Right cardiac atrium (tissue), 5 donors: ENCODE results near the gene WWC1. TPM values are rescaled to one million over a fixed set of nuclear protein-coding genes. Genes with fewer than 3 reads are reported as not detected.

Experiments
- ATAC-seq, 2 donors: fragments of 200-7000 bp; cut with Tn5 transposase; one replicate each; pipeline versions ENCODE4 v1.8.0 to v1.9.1; 2020; ENCODE audit warnings: moderate library complexity in 2 of 2, mild to moderate bottlenecking in 1 of 2
- DNase-seq, 3 donors: peaks; one replicate each; pipeline ENCODE4 v3.0.0-alpha.2; 2020
- H3K27ac ChIP-seq: one replicate; pipeline ENCODE4 v1.5.1; 2013; ENCODE audit warnings: mild to moderate bottlenecking, low read length, control low read depth, moderate library complexity
- H3K27me3 ChIP-seq: one replicate; pipeline ENCODE4 v1.6.1; 2013; ENCODE audit not compliant: control insufficient read depth, insufficient read depth
- H3K4me1 ChIP-seq: one replicate; pipeline ENCODE4 v1.6.1; 2013; ENCODE audit warnings: low read length; ENCODE audit not compliant: control insufficient read depth, insufficient read depth
- H3K4me3 ChIP-seq: one replicate; pipeline ENCODE4 v1.5.1; 2013; ENCODE audit warnings: low read length, control low read depth
- H3K9me3 ChIP-seq: one replicate; pipeline ENCODE4 v1.6.1; 2013; ENCODE audit warnings: low read length; ENCODE audit not compliant: control insufficient read depth
- WGBS: extraction: QIAGEN DNeasy Blood & Tissue Kit; methylation state at CpG from one replicate; pipeline ENCODE4 v1.1.7; 2013; 5-methylcytosine and 5-hydroxymethylcytosine counted together
- intact Hi-C, 4 donors: fragments of 100-400 bp; cut with DNase I; formaldehyde crosslinking; loops; one replicate each; pipeline versions ENCODE4 v1.11.0 to v1.14.0; 2022 to 2023
- polyA plus RNA-seq: library from polyadenylated mRNA; stranded (reverse); fragments of 200-250 nt; gene quantifications from one replicate; pipeline ENCODE4 v1.2.3, GENCODE V29; 2013
- total RNA-seq, 4 donors: library from RNA; stranded (reverse); fragmentation: NEBNext Ultra II Directional; extraction: Animal tissue kit (Norgen Biotek cat#: 25700); gene quantifications; one replicate each; pipeline ENCODE4 v1.2.1, GENCODE V29; 2021
- donor health status: healthy with polysubstance abuse.
- donor health status: DM: no; HTN: yes; CAD: no.
- donor health status: DM: no; HTN: no; CAD: no.
- donor health status: DM: no; HTN: yes; CAD: no; lungs with severe emphysema.
- donor health status: DM: yes; HTN: yes; CAD: no.

Gene WWC1
- total and polyA plus RNA-seq, 5 donors: 0.45 to 1.7 (median 1.0) TPM

GRCh38 chr5:168299372-168299771 is 7.9 kb downstream of the WWC1 start:
- no peak overlapping the region for H3K27ac ChIP-seq
- no peaks in the 10 kb centered on the region for H3K4me1 ChIP-seq
- WGBS: 75% methylated on average over 7 of the region's 7 CpGs
- ATAC-seq (no peak), DNase-seq (no peak)
- no peaks in the 10 kb centered on the region for H3K27me3 ChIP-seq
- H3K4me3 ChIP-seq: no peak overlapping the region
- no peaks in the 10 kb centered on the region for H3K9me3 ChIP-seq
- intact Hi-C loops: no loop called here

DNA sequence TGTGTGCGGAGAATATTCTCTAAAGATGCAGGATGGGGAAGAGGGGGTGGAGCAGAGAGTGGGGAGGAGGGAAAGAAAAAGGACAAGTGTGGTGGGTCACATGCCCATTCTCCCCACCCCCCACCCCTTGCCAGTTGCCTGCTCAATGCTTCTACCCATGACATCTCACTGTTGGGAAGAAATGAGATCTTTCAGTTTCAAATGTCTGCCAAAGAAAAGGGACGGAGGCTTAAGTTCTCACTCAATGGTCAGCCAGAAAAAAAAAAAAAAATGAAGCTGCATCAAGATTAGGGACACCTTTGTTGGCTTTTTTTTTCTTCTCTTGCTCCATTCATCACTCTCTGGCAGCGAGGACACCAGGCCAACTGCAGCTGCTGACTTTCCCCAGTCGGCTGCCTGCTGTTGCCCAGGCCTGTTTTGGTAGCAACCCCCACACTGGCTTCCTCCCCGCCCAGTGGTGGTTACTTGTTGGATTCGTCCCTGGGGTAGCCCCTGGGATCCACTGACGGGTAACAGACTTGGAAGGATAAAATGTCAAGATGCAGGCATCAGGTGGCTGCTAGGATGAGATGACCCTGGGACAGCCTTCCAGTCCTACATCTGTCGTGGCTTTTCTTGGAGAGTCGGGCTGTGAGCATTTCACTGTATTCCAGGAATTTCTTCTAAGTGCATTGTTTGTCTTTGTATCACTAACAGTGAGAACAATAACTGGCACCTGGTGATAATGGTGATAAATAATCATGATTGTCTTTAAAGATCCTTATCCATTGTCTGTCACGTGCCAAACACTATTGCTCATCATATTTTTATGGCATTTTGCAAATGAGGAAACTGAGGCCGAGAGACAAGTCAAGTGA is 9.1 kb downstream of the WWC1 start:
- Histone ChIP-seq H3K4me3 (no peak overlapping the region), H3K4me1 (no peaks in the 10 kb centered on the region), H3K9me3 (no peaks in the 10 kb centered on the region), H3K27me3 (no peaks in the 10 kb centered on the region), H3K27ac (no peak overlapping the region)
- no peak for ATAC-seq
- WGBS: 73% methylated on average over 11 of the region's 11 CpGs
- no peak for DNase-seq
- intact Hi-C loops: no loop called here

- H3K27me3 ChIP-seq: no peaks in the 10 kb centered on the region
- H3K4me1 ChIP-seq: no peaks in the 10 kb centered on the region
- ATAC-seq (peak in 1 of 2 donors; percentile 32), DNase-seq (no peak)
- H3K9me3 ChIP-seq: no peaks in the 10 kb centered on the region
- no peak overlapping the region for H3K4me3 ChIP-seq
- 61% methylated on average over 11 of the region's 11 CpGs for WGBS
- no peak overlapping the region for H3K27ac ChIP-seq
- intact Hi-C loops: no loop called here
Measured at GRCh38 chr5:168301593-168302390, 10.3 kb downstream of the WWC1 start.

- 85% methylated on average over 3 of the region's 3 CpGs for WGBS
- Histone ChIP-seq H3K27ac (no peak overlapping the region), H3K9me3 (no peaks in the 10 kb centered on the region), H3K4me1 (no peaks in the 10 kb centered on the region), H3K4me3 (no peak overlapping the region), H3K27me3 (no peaks in the 10 kb centered on the region)
- intact Hi-C loops: no loop called here
- DNase-seq: no peak
- ATAC-seq: no peak
Measured at GRCh38 chr5:168302785-168303184, 11.3 kb downstream of the WWC1 start.

DNA sequence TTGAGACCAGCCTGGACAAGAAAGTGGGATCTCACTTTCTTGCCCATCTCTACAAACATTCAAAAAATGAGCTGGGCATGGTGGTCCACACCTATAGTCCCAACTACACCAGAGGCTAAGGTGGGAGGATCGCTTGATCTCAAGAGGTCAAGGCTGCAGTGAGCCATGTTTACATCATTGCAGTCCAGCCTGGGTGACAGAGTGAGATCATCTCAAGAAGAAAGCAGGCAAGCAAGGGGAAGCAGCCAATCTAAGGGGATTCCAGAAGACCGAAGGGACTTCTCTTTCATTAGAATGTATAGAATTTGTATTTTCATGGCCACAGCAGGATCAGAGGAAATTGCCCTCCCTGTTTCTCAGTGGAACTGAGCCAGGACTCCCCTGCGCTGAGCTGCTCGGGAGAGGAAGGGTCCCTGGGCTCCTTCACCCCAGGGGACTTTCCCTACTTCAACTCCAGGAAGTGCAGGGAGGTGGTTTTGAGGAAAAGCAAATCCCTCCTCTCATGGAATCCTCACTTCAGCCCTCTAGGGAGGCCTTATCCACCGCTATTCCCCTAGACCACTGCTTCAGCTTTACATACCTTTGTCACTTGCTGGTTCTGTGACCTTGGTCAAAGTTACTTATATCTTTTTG is 12.1 kb downstream of the WWC1 start:
- ATAC-seq (no peak), DNase-seq (no peak)
- no peaks in the 10 kb centered on the region for H3K4me1 ChIP-seq
- H3K27me3 ChIP-seq: no peaks in the 10 kb centered on the region
- H3K4me3 ChIP-seq: no peak overlapping the region
- no peak overlapping the region for H3K27ac ChIP-seq
- no peaks in the 10 kb centered on the region for H3K9me3 ChIP-seq
- 71% methylated on average over 5 of the region's 5 CpGs for WGBS
- intact Hi-C loops: no loop called here

DNA sequence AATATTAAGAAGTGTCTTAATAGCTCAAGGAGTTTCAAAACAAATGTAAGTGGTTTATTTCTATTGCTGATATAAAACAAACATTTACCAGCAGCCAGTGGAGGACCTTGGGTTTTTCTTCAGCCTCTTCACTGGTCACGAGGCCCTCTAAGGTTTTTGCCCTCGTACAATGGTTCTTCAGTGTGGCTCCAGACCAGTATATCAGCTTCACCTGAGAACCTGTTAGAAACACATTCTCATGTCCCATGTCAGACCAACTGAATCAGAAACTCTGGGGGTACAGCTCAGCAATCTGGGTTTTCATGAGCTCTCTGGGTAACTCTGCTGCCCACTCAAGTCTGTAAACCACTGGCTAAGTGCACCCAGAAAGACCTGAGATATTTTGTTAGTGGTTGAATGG is 12.9 kb downstream of the WWC1 start:
- no peak for ATAC-seq
- no peak for DNase-seq
- no peak overlapping the region for H3K4me3 ChIP-seq
- intact Hi-C loops: no loop called here
- no peaks in the 10 kb centered on the region for H3K9me3 ChIP-seq
- H3K27ac ChIP-seq: no peak overlapping the region
- WGBS: 97% methylated on average over 2 of the region's 2 CpGs
- H3K27me3 ChIP-seq: no peaks in the 10 kb centered on the region
- no peaks in the 10 kb centered on the region for H3K4me1 ChIP-seq

DNA sequence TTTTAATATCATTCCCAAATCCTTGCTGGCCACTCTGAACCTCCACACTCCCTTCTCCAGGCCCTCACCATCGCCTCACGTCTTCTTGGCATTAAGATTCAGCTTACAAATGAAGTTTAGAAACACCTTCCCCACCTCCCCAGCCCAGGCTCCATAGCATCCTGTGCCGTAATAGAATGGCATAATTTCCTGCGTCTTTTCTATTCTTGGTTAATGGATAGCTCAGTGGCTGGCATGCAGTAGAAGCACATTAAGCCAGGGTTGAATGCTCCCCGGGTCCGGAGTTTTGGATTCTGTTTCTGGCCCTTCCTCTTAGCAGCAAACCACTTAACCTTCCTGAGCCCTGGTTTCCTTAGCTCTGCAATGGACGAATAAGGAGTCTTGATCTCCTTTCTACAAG is 13.8 kb downstream of the WWC1 start:
- 78% methylated on average over 7 of the region's 7 CpGs for WGBS
- Histone ChIP-seq H3K27me3 (no peaks in the 10 kb centered on the region), H3K4me1 (no peaks in the 10 kb centered on the region), H3K9me3 (no peaks in the 10 kb centered on the region), H3K27ac (no peak overlapping the region), H3K4me3 (no peak overlapping the region)
- DNase-seq (no peak), ATAC-seq (no peak)
- intact Hi-C loops: no loop called here

- WGBS: 88% methylated on average over 6 of the region's 6 CpGs
- intact Hi-C loops: no loop called here
- H3K4me1 ChIP-seq: no peaks in the 10 kb centered on the region
- DNase-seq: no peak
- H3K27ac ChIP-seq: no peak overlapping the region
- H3K4me3 ChIP-seq: no peak overlapping the region
- ATAC-seq: no peak
- H3K27me3 ChIP-seq: no peaks in the 10 kb centered on the region
- no peaks in the 10 kb centered on the region for H3K9me3 ChIP-seq
Measured at GRCh38 chr5:168307022-168307421, 15.6 kb downstream of the WWC1 start.

DNA sequence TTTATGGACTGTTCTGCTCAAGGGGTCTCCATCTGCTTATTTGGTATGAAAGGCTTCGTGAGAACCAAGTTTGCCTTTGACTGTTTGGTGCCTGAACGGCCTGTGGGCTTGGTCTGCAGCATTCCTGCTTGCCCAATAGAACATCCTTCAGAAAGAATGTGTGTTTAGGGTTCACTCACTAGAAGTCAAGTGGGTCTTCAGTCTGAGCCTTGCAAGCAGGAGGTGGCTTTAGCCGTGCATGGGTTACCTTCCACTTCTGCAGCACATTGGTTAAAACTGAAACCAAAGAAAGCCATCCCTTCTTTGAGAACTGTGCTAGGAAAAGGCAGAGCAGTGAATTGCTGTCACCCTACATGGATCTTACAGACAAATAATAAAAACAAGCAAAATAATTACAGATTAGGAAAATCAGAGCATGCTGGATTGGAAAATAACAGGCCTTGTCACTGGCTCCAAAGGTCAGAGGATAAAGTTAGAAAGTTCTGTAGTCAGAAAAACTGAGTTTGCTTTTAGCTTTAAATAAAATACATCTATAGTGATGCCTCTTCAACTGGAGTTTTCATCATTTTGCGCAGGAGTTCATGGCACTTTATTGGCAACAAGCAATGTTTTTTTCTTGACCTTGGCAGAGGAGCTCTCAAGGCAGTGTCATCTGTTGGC is 16.6 kb downstream of the WWC1 start:
- Histone ChIP-seq H3K9me3 (no peaks in the 10 kb centered on the region), H3K27ac (no peak overlapping the region), H3K4me1 (no peaks in the 10 kb centered on the region), H3K27me3 (no peaks in the 10 kb centered on the region), H3K4me3 (no peak overlapping the region)
- intact Hi-C loops: no loop called here
- ATAC-seq: no peak
- no peak for DNase-seq
- WGBS: 87% methylated on average over 4 of the region's 4 CpGs

DNA sequence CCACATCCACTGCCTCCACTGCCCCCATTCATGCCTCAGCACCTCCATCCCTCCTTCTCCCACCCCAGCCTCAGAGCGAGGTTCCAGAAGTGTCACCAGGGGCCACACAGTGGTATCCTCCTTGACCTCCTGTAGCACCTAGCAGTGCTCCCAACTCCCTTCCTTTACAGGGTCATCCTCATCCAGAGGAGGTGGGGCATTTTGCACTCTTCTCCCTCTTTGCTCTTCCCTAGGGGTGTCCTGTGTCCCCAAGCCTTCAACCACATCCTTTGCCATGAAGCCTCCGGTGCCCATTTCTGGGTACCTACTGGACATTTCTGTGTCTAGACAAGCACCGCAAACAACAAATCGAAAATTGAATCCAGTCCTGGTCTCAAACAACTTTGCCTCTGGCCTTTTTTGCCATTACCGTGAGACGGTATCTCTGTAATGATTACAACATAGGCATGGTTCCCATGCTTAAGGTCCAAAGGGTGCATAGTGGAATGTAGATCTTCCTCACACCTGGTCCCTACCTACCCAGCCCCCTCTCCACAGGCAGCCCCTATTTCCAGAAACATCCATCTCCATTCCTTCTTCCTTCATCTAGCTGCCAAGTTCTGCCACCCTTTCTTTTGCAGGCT is 17.6 kb downstream of the WWC1 start:
- H3K27me3 ChIP-seq: no peaks in the 10 kb centered on the region
- intact Hi-C loops: no loop called here
- no peak overlapping the region for H3K4me3 ChIP-seq
- H3K9me3 ChIP-seq: no peaks in the 10 kb centered on the region
- H3K4me1 ChIP-seq: no peaks in the 10 kb centered on the region
- WGBS: 94% methylated on average over 6 of the region's 6 CpGs
- no peak for DNase-seq
- H3K27ac ChIP-seq: no peak overlapping the region
- no peak for ATAC-seq
